Mesenchymal stem cell (in vitro differentiated cells and primary cell): ENCODE measurements around the gene TYSND1.

Source experiments
- DNase-seq: peaks from one replicate; pipeline ENCODE4 v3.0.0-alpha.2; 2013
- H2AFZ ChIP-seq: one replicate; pipeline ENCODE4 v1.6.1; 2013; ENCODE audit warnings: low read depth, mild to moderate bottlenecking, control low read depth, inconsistent platforms, low read length, moderate library complexity
- H2AK5ac ChIP-seq: 2 replicates; pipeline ENCODE4 v1.6.1; 2013; ENCODE audit warnings: low read length, moderate library complexity, mild to moderate bottlenecking, inconsistent platforms; ENCODE audit not compliant: severe bottlenecking
- H2BK120ac ChIP-seq: one replicate; pipeline ENCODE4 v1.6.1; 2013; ENCODE audit warnings: low read depth, mild to moderate bottlenecking, inconsistent platforms, low read length, moderate library complexity
- H2BK12ac ChIP-seq, 2 experiments: one replicate each; pipeline ENCODE4 v1.6.1; 2013; ENCODE audit warnings: inconsistent platforms in 2 of 2, low read length in 2 of 2, mild to moderate bottlenecking in 2 of 2, moderate library complexity in 2 of 2, control low read depth in 1 of 2
- H2BK15ac ChIP-seq: one replicate; pipeline ENCODE4 v1.6.1; 2013; ENCODE audit warnings: mild to moderate bottlenecking, low read depth, inconsistent platforms; ENCODE audit not compliant: poor library complexity, severe bottlenecking
- H2BK5ac ChIP-seq: 2 replicates; pipeline ENCODE4 v1.6.1; 2013; ENCODE audit warnings: low read depth, mild to moderate bottlenecking, low read length, control low read depth, inconsistent platforms; ENCODE audit not compliant: poor library complexity, severe bottlenecking
- H3K14ac ChIP-seq, 2 experiments: one replicate each; pipeline ENCODE4 v1.6.1; 2013; ENCODE audit warnings: inconsistent platforms in 2 of 2, low read length in 2 of 2, control low read depth in 1 of 2, mild to moderate bottlenecking in 1 of 2, moderate library complexity in 1 of 2
- H3K18ac ChIP-seq, 2 experiments: one replicate each; pipeline ENCODE4 v1.6.1; 2013; ENCODE audit warnings: inconsistent platforms in 2 of 2, low read length in 2 of 2, control low read depth in 1 of 2, low read depth in 1 of 2, mild to moderate bottlenecking in 1 of 2
- H3K23ac ChIP-seq, 2 experiments: one replicate each; pipeline ENCODE4 v1.6.1; 2013; ENCODE audit warnings: inconsistent platforms in 2 of 2, low read length in 2 of 2, mild to moderate bottlenecking in 2 of 2, moderate library complexity in 2 of 2, control low read depth in 1 of 2
- H3K27ac ChIP-seq: 2 replicates; pipeline ENCODE4 v1.5.1; 2013; ENCODE audit warnings: mild to moderate bottlenecking, moderate library complexity, low read length, control low read depth, inconsistent platforms; ENCODE audit not compliant: poor library complexity, severe bottlenecking
- H3K27me3 ChIP-seq, 2 experiments: 2 replicates each; pipeline versions ENCODE4 v1.6.1 to v1.7.0; 2013; ENCODE audit warnings: low read length in 2 of 2, mild to moderate bottlenecking in 2 of 2, moderate library complexity in 2 of 2, control low read depth in 1 of 2, inconsistent platforms in 1 of 2; ENCODE audit not compliant: control insufficient read depth in 1 of 2, insufficient read depth in 1 of 2
- H3K36me3 ChIP-seq, 2 experiments: 2 replicates each; pipeline versions ENCODE4 v1.6.1 to v1.7.0; 2013; ENCODE audit warnings: low read length in 2 of 2, control low read depth in 1 of 2, inconsistent platforms in 1 of 2, low read depth in 1 of 2, mild to moderate bottlenecking in 1 of 2; ENCODE audit not compliant: insufficient read depth in 2 of 2, control insufficient read depth in 1 of 2
- H3K4ac ChIP-seq, 2 experiments: one replicate each; pipeline ENCODE4 v1.6.1; 2013; ENCODE audit warnings: inconsistent platforms in 2 of 2, low read length in 2 of 2, mild to moderate bottlenecking in 2 of 2, moderate library complexity in 2 of 2, control low read depth in 1 of 2, low read depth in 1 of 2
- H3K4me1 ChIP-seq: 2 replicates; pipeline ENCODE4 v1.6.1; 2013; ENCODE audit warnings: low read depth, low read length, control low read depth; ENCODE audit not compliant: control insufficient read depth, insufficient read depth
- H3K4me2 ChIP-seq: 2 replicates; pipeline ENCODE4 v1.6.1; 2013; ENCODE audit warnings: low read length, mild to moderate bottlenecking, inconsistent platforms; ENCODE audit not compliant: poor library complexity, severe bottlenecking
- H3K4me3 ChIP-seq, 2 experiments: 2 replicates each; pipeline versions ENCODE4 v1.5.1 to v1.7.0; 2013; ENCODE audit warnings: low read length in 2 of 2, mild to moderate bottlenecking in 2 of 2, control low read depth in 1 of 2, low read depth in 1 of 2; ENCODE audit not compliant: insufficient read depth in 1 of 2
- H3K79me1 ChIP-seq: replicated peaks from 2 replicates; pipeline ENCODE4 v1.6.1; 2013; ENCODE audit warnings: mild to moderate bottlenecking, control low read depth, low read length, inconsistent platforms; ENCODE audit not compliant: poor library complexity, severe bottlenecking
- H3K9ac ChIP-seq: 2 replicates; pipeline ENCODE4 v1.7.0; 2013; ENCODE audit warnings: mild to moderate bottlenecking, low read length, moderate library complexity
- H3K9me3 ChIP-seq: 2 replicates; pipeline ENCODE4 v1.7.0; 2013; ENCODE audit warnings: mild to moderate bottlenecking, low read length; ENCODE audit not compliant: control insufficient read depth
- H4K8ac ChIP-seq: one replicate; pipeline ENCODE4 v1.6.1; 2013; ENCODE audit warnings: inconsistent platforms, mild to moderate bottlenecking, low read length, moderate library complexity
- H4K91ac ChIP-seq: one replicate; pipeline ENCODE4 v1.6.1; 2013; ENCODE audit warnings: mild to moderate bottlenecking, low read length, inconsistent platforms
- WGBS: methylation state at CpG from one replicate; pipeline ENCODE4 v1.1.7; 2013; ENCODE audit warnings: mixed read lengths; 5-methylcytosine and 5-hydroxymethylcytosine counted together

Gene TYSND1

DNA sequence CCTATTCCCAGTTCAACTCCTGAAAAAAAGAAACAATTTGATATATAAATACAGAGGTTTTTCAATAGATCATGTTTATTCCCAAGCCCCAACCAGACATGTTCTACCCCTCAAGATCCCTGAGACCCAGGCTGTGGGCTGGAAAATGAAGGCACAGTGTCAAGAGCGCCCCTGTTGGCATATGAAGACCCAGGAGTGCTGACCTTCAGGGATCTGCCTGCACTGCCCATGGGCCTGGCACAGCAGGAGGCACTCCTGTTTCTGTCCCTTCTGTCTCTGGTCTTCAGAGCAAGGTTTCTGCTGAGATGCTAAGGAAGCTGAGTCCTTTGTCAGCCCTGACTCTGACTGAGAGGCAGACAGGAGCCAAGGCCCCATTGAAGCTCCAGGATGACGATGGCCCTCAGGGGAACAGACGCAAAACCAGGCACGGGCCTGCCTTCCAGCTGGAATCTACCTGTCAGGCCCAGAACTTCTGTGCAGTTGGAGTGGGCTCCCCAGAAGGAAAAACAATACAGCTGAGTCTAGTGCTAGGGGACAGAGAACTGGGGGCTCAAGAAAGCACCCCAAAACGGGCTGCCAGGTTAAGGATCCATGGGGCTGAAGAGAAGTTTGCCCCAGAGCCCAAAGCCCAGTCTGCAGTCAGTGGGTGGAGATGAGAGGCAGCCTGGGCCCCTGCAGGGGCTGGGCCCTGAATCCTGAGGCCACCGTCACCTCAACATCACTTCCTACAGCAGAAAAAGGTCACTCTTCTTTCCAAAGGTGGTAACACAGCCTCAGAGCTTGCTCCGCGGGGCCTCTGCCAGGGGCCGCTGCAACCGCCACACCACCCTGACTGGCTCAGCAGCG is 7.1 kb downstream of the TYSND1 start:
- no peak overlapping the region for H4K91ac ChIP-seq
- H3K23ac ChIP-seq = no peak overlapping the region
- no peak overlapping the region for H2AK5ac ChIP-seq
- H2BK120ac ChIP-seq = no peak overlapping the region
- H2BK12ac ChIP-seq = no peak overlapping the region
- no peak overlapping the region for H2BK5ac ChIP-seq
- no peaks in the 10 kb centered on the region for H3K4me1 ChIP-seq
- no peak overlapping the region for H2BK15ac ChIP-seq
- no peak overlapping the region for H4K8ac ChIP-seq
- no peak overlapping the region for H3K18ac ChIP-seq
- H3K9ac ChIP-seq = no peak overlapping the region
- no peak overlapping the region for H3K4me2 ChIP-seq
- peaks cover 28% of the 10 kb centered on the region for H3K79me1 ChIP-seq
- no peaks in the 10 kb centered on the region for H3K9me3 ChIP-seq
- WGBS = 91% methylated on average over 11 of the region's 11 CpGs
- no peak overlapping the region for H3K27ac ChIP-seq
- H3K14ac ChIP-seq = no peak overlapping the region
- H3K4ac ChIP-seq = no peak overlapping the region
- peaks cover 39 to 54% of the 10 kb centered on the region in 2 experiments for H3K36me3 ChIP-seq
- DNase-seq = no peak
- no peak overlapping the region for H3K4me3 ChIP-seq
- H3K27me3 ChIP-seq = no peaks in the 10 kb centered on the region
- no peak overlapping the region for H2AFZ ChIP-seq

DNA sequence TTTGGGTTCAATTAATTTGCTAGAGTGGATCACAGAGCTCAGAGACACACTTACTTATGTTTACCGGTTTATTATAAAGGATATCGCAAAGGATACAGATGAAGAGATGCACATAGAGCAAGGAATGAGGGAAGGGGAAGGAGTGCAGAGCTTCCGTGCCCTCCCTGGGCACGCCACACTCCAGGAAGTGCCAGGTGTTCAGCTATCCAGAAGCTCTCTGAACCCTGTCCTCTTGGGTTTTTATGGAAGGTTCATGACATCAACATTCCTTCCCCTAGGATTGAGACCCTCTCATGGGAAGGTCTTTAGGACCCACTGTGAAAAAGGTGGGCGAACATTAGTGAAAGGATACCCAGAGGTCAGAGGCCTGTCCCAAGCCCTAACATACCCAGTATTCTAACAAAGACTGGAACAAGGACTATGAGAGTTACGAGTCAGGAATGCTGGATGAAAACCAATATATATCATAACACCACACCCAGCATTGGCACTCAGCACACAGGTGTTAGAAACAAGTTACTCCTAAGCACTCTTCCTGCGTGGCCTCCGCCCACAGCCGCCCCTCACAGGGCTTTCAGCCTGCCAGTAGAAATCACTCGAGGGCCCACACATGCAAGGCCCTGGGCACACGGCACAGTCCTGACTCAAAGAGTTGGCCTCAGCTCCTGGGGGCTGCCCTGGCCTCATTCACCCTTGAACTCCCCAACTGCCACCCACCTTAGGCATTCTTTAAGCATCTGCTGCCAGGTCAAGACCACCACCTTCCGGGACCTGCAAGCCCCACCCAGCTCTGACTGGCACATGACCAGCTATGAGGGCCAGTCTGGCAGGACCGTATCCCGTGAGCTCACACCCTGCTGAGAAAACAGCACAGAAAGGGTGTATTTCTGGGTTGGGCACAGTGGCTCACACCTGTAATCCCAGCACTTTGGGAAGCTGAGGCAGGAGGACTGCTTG is 8.3 kb downstream of the TYSND1 start:
- no peak overlapping the region for H4K91ac ChIP-seq
- no peak overlapping the region for H2BK120ac ChIP-seq
- H3K4me3 ChIP-seq = no peak overlapping the region
- H2BK15ac ChIP-seq = no peak overlapping the region
- H3K79me1 ChIP-seq = peaks cover 16% of the 10 kb centered on the region
- 94% methylated on average over 14 of the region's 14 CpGs for WGBS
- no peaks in the 10 kb centered on the region for H3K27me3 ChIP-seq
- no peak overlapping the region for H2AK5ac ChIP-seq
- H3K18ac ChIP-seq = no peak overlapping the region
- H3K4me1 ChIP-seq = peaks cover 2% of the 10 kb centered on the region
- H3K9ac ChIP-seq = no peak overlapping the region
- peaks cover 28 to 46% of the 10 kb centered on the region in 2 experiments for H3K36me3 ChIP-seq
- H2BK5ac ChIP-seq = no peak overlapping the region
- no peak overlapping the region for H3K23ac ChIP-seq
- DNase-seq = no peak
- H3K9me3 ChIP-seq = no peaks in the 10 kb centered on the region
- H2BK12ac ChIP-seq = no peak overlapping the region
- H3K4me2 ChIP-seq = no peak overlapping the region
- H3K14ac ChIP-seq = no peak overlapping the region
- no peak overlapping the region for H3K27ac ChIP-seq
- no peak overlapping the region for H3K4ac ChIP-seq
- H2AFZ ChIP-seq = no peak overlapping the region
- no peak overlapping the region for H4K8ac ChIP-seq

DNA sequence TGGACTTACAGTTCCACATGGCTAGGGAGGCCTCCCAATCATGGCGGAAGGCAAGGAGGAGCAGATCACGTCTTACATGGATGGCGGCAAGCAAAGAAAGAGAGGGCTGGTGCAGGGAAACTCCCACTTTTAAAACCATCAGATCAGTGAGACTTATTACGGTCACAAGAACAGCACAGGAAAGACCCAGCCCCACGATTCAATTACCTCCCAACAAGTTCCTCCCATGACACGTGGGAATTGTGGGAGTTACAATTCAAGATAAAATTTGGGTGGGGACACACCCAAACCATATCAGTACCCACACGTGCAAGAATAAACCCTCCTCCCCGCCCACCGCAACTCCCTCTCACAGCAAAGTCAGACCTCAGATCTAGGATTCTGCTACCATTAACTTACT is 9.4 kb downstream of the TYSND1 start:
- Histone ChIP-seq H3K4me3 (no peak overlapping the region), H4K91ac (no peak overlapping the region), H3K18ac (no peak overlapping the region), H3K36me3 (peaks cover 20 to 37% of the 10 kb centered on the region in 2 experiments), H3K27me3 (no peaks in the 10 kb centered on the region), H3K9me3 (no peaks in the 10 kb centered on the region), H2AFZ (no peak overlapping the region), H4K8ac (no peak overlapping the region), H3K4ac (no peak overlapping the region), H2BK120ac (no peak overlapping the region), H2BK12ac (no peak overlapping the region), H2BK5ac (no peak overlapping the region), H3K14ac (no peak overlapping the region), H3K79me1 (peaks cover 14% of the 10 kb centered on the region), H2BK15ac (no peak overlapping the region), H3K9ac (no peak overlapping the region), H3K23ac (no peak overlapping the region), H3K27ac (no peak overlapping the region), H2AK5ac (no peak overlapping the region), H3K4me1 (peaks cover 12% of the 10 kb centered on the region), H3K4me2 (no peak overlapping the region)
- DNase-seq = no peak
- 85% methylated on average over 9 of the region's 9 CpGs for WGBS

DNA sequence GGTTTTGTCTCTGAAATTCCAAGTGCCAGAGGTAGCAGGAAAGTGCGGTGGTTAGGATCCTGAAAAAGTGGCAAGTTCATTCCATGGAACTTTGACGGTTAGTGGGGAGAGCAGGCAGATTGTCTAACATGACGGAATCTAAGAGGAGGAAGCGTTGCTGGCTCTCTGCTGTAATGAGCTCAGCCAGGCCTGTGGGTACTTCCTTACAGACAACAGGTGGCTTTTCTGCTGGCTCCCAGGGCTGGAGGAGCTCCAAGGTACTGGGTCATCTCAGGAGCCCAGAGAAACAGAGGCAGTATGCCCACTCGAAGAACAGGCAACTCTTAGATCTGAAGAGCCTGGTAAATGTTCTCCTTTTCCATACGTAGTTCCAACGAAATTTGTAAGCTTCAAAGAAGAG is 10.8 kb downstream of the TYSND1 start:
- H3K4me1 ChIP-seq = peaks cover 24% of the 10 kb centered on the region
- no peak overlapping the region for H3K4me2 ChIP-seq
- no peak overlapping the region for H3K23ac ChIP-seq
- DNase-seq = no peak
- 97% methylated on average over 4 of the region's 7 CpGs for WGBS
- H2BK5ac ChIP-seq = no peak overlapping the region
- no peak overlapping the region for H3K4ac ChIP-seq
- no peak overlapping the region for H2BK12ac ChIP-seq
- peaks cover 20 to 35% of the 10 kb centered on the region in 2 experiments for H3K36me3 ChIP-seq
- H2BK120ac ChIP-seq = no peak overlapping the region
- no peaks in the 10 kb centered on the region for H3K9me3 ChIP-seq
- H2AFZ ChIP-seq = no peak overlapping the region
- H4K91ac ChIP-seq = no peak overlapping the region
- no peak overlapping the region for H3K27ac ChIP-seq
- no peak overlapping the region for H3K4me3 ChIP-seq
- H2BK15ac ChIP-seq = no peak overlapping the region
- H2AK5ac ChIP-seq = no peak overlapping the region
- peaks cover 11% of the 10 kb centered on the region for H3K79me1 ChIP-seq
- H3K27me3 ChIP-seq = no peaks in the 10 kb centered on the region
- H3K9ac ChIP-seq = no peak overlapping the region
- H4K8ac ChIP-seq = no peak overlapping the region
- H3K14ac ChIP-seq = no peak overlapping the region
- H3K18ac ChIP-seq = no peak overlapping the region
